Naive thymus-derived CD4-positive, alpha-beta T cell (primary cell): Measurements from ENCODE around the gene CA5A. TPM values are rescaled to one million over a fixed set of nuclear protein-coding genes. Genes with fewer than 3 reads are reported as not detected.
A peak's percentile ranks its signal among the peaks of the same experiment; 100 is the strongest.
"Not testable (repeated sequence)": the region's sequence is repeated elsewhere in the genome, so short reads cannot be mapped to it uniquely, and the experiment has no call there.

Experiments used
- ATAC-seq: fragments of 150-1000 bp; cut with Tn5 transposase; 2 replicates; pipeline ENCODE4 v1.10.0; 2021; ENCODE audit warnings: mild to moderate bottlenecking, moderate library complexity
- CTCF ChIA-PET: fragments of 350-600 bp; sonication (Branson Sonifier 250); formaldehyde crosslinking; loops from one replicate; lab custom pipeline; 2021; ENCODE audit warnings: antibody characterized with exemption; lab: Charles Lee
- POLR2A ChIA-PET: fragments of 350-600 bp; sonication (Branson Sonifier 250); formaldehyde crosslinking; loops from one replicate; lab custom pipeline; 2021; ENCODE audit warnings: antibody characterized with exemption, inconsistent platforms; lab: Charles Lee
- DNase-seq, 9 donors: peaks; one replicate each; pipeline versions ENCODE4 v3.0.0 to v3.0.0-alpha.2; 2020 to 2022; ENCODE audit warnings: mixed read lengths in 1 of 9
- H3K27ac ChIP-seq: one replicate; pipeline ENCODE4 v1.7.0; 2013; ENCODE audit warnings: mild to moderate bottlenecking, low read depth, low read length, moderate library complexity
- H3K27me3 ChIP-seq, 2 donors: one replicate each; pipeline ENCODE4 v1.7.0; 2013; ENCODE audit warnings: low read length in 2 of 2, mild to moderate bottlenecking in 2 of 2, moderate library complexity in 2 of 2; ENCODE audit not compliant: control insufficient read depth in 2 of 2, insufficient read depth in 2 of 2
- H3K36me3 ChIP-seq, 3 experiments: 1 replicate in 2 of 3; 2 replicates in 1 of 3; pipeline ENCODE4 v1.7.0; 2013; ENCODE audit warnings: low read length in 3 of 3, mild to moderate bottlenecking in 3 of 3, moderate library complexity in 1 of 3; ENCODE audit not compliant: insufficient read depth in 3 of 3, control insufficient read depth in 2 of 3
- H3K4me1 ChIP-seq, 2 donors: one replicate each; pipeline ENCODE4 v1.7.0; 2013; ENCODE audit warnings: low read length in 2 of 2, mild to moderate bottlenecking in 2 of 2, moderate library complexity in 1 of 2; ENCODE audit not compliant: control insufficient read depth in 2 of 2, insufficient read depth in 2 of 2
- H3K4me3 ChIP-seq: 2 replicates; pipeline ENCODE4 v1.7.0; 2013; ENCODE audit warnings: mild to moderate bottlenecking, low read length
- H3K9me3 ChIP-seq, 3 experiments: 1 replicate in 2 of 3; 2 replicates in 1 of 3; pipeline ENCODE4 v1.7.0; 2013; ENCODE audit warnings: low read length in 3 of 3; ENCODE audit not compliant: control insufficient read depth in 2 of 3
- H3K27ac Mint-ChIP-seq, 9 donors: one replicate each; pipeline ENCODE4 v1.8.0; 2020 to 2022; ENCODE audit warnings: mixed read lengths in 9 of 9, mild to moderate bottlenecking in 8 of 9, moderate library complexity in 5 of 9, inconsistent platforms in 2 of 9
- H3K27me3 Mint-ChIP-seq, 5 donors: one replicate each; pipeline ENCODE4 v1.8.0; 2021 to 2022; ENCODE audit warnings: mixed read lengths in 5 of 5, mild to moderate bottlenecking in 1 of 5
- H3K36me3 Mint-ChIP-seq, 5 donors: one replicate each; pipeline ENCODE4 v1.8.0; 2020 to 2022; ENCODE audit warnings: mixed read lengths in 5 of 5, mild to moderate bottlenecking in 3 of 5, inconsistent platforms in 1 of 5
- H3K4me1 Mint-ChIP-seq, 7 donors: one replicate each; pipeline ENCODE4 v1.8.0; 2020 to 2022; ENCODE audit warnings: mixed read lengths in 7 of 7, mild to moderate bottlenecking in 3 of 7, inconsistent platforms in 1 of 7
- H3K4me3 Mint-ChIP-seq, 10 donors: one replicate each; pipeline ENCODE4 v1.8.0; 2020 to 2022; ENCODE audit warnings: mild to moderate bottlenecking in 10 of 10, mixed read lengths in 10 of 10, moderate library complexity in 6 of 10, inconsistent platforms in 2 of 10
- H3K9me3 Mint-ChIP-seq, 11 donors: one replicate each; pipeline ENCODE4 v1.8.0; 2020 to 2022; ENCODE audit warnings: mixed read lengths in 11 of 11, mild to moderate bottlenecking in 4 of 11, inconsistent platforms in 1 of 11, moderate library complexity in 1 of 11
- intact Hi-C, 2 donors: fragments of 100-400 bp; cut with micrococcal nuclease; formaldehyde crosslinking; loops; one replicate each; pipeline ENCODE4 v1.15.1; 2023
- polyA plus RNA-seq, 2 donors: library from polyadenylated mRNA; unstranded; fragments of 300-500 nt; fragmentation: Illumina TruSeq; gene quantifications; one replicate each; pipeline ENCODE4 v1.2.3, GENCODE V29; 2021
- total RNA-seq, 6 experiments: library from RNA in 5 of 6; stranded (reverse) in 5 of 6; gene quantifications; 1 replicate in 5 of 6; 2 replicates in 1 of 6; pipeline ENCODE4 v1.2.3 and lab custom pipeline; 2021 to 2026

CA5A gene
- total and polyA plus RNA-seq, 7 experiments from 2014 or later = not detected

DNA sequence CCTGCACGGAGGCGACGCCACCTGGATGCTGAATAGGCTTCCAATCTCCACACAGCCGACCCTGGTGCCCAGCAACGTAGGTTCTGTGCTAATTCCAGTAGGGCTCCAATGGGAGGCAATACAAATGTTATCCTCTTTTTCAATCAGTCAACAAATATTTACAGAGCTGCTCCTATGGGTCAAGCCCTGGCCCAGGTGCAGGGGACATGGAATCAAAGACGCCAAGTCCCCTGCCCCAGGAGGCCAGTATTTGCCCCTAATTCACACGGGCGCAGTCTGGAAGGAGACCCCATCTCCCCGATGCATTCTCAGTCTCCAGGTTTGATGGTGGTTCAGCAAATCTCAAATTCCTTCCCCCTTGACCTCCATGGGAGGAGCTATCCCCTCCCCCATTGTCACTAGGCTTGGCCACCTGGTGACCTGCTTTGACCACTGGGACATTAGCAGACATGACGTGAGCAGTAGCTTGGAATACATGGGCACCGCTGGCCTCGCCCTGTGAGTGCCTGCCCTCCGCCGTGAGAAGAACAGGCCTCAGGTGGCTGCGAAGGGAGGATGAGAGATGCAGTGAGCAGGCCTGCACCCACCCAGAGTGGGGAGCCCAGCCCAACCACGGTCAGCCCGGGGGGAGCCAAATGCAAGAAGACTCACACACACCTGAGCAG is 3.7 kb downstream of the CA5A start:
- H3K27me3 Mint-ChIP-seq, H3K36me3 Mint-ChIP-seq, H3K4me3 Mint-ChIP-seq, H3K4me1 ChIP-seq, ATAC-seq, H3K4me1 Mint-ChIP-seq, H3K4me3 ChIP-seq, H3K27ac ChIP-seq, H3K27me3 ChIP-seq, H3K36me3 ChIP-seq, CTCF ChIA-PET, DNase-seq, H3K9me3 ChIP-seq, intact Hi-C loops, POLR2A ChIA-PET, H3K27ac Mint-ChIP-seq, H3K9me3 Mint-ChIP-seq: not testable (repeated sequence)

DNA sequence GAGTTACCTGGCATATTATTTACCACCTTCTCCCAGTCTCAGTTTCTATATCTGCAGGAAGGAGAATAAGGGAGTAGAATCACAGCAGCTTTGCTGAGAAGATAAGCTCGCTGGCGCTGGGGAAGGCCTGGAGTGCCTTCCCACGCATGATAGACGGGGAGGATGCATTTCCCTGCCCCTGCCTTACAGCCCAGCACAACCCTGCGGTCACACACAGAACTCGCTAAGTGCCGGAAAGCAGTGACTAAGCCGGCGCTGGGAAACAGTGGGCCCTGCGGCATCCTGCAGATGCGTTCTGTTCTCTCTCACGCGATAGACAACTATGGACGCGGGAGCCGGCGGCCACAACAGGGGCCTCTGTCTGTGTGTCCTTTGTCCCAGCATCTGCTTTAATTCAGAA is 4.8 kb downstream of the CA5A start:
- no peak for ATAC-seq
- no peaks in the 10 kb centered on the region for H3K9me3 ChIP-seq
- Mint-ChIP-seq H3K9me3 (no peaks in the 10 kb centered on the region), H3K27me3 (peaks cover 0 to 4% (median 2%) of the 10 kb centered on the region in 5 donors), H3K4me1 (peaks cover 1 to 4% (median 3%) of the 10 kb centered on the region in 7 donors), H3K27ac (no peak overlapping the region), H3K36me3 (no peaks in the 10 kb centered on the region), H3K4me3 (no peak overlapping the region)
- H3K4me3 ChIP-seq = no peak overlapping the region
- CTCF ChIA-PET = no interaction called here
- H3K27me3 ChIP-seq = no peaks in the 10 kb centered on the region
- peaks cover 0 to 3% of the 10 kb centered on the region in 2 donors for H3K4me1 ChIP-seq
- intact Hi-C loops = no loop called here
- POLR2A ChIA-PET = no interaction called here
- no peak for DNase-seq
- H3K27ac ChIP-seq = no peak overlapping the region
- H3K36me3 ChIP-seq = no peaks in the 10 kb centered on the region

- intact Hi-C loops = no loop called here
- Mint-ChIP-seq H3K9me3 (no peaks in the 10 kb centered on the region), H3K36me3 (no peaks in the 10 kb centered on the region), H3K27ac (no peak overlapping the region), H3K4me3 (no peak overlapping the region), H3K27me3 (peaks cover 0 to 8% (median 0%) of the 10 kb centered on the region in 5 donors), H3K4me1 (peaks cover 6 to 13% (median 8%) of the 10 kb centered on the region in 7 donors)
- Histone ChIP-seq H3K4me1 (peaks cover 0 to 6% of the 10 kb centered on the region in 2 donors), H3K36me3 (no peaks in the 10 kb centered on the region), H3K4me3 (no peak overlapping the region), H3K27ac (no peak overlapping the region), H3K9me3 (no peaks in the 10 kb centered on the region), H3K27me3 (no peaks in the 10 kb centered on the region)
- DNase-seq (no peak), ATAC-seq (no peak)
- CTCF ChIA-PET = interaction anchor here (0.6 kb wide), 1 partner anchor 826 kb away, joined by 3 read pairs; no protein-coding TSS in a partner anchor
- POLR2A ChIA-PET = no interaction called here
Observed at GRCh38 chr16:87930456-87930855, 5.9 kb downstream of the CA5A start.

DNA sequence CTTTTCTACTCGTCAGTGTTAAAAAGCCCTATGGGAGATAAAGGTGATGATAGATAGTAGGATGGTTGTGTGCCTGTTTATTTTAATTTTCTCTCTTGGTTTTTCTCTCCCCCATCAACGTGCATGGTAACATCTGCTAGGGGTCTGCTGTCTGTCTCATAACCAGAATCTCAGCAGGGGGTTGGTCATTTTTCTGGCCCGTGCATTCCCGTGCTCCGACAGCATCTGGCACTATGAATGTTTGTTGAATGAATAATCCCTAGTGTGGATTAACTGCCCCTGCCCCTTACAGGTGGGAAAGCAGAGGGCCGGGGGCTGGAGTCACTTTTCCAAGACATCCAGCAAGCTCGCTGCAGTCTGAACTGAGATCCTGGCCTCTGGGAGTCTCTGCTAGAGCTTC is 6.3 kb downstream of the CA5A start:
- CTCF ChIA-PET = no interaction called here
- H3K9me3 Mint-ChIP-seq = no peaks in the 10 kb centered on the region
- POLR2A ChIA-PET = no interaction called here
- H3K4me3 Mint-ChIP-seq = no peak overlapping the region
- peaks cover 0 to 11% (median 0%) of the 10 kb centered on the region in 5 donors for H3K27me3 Mint-ChIP-seq
- no peak overlapping the region for H3K27ac Mint-ChIP-seq
- intact Hi-C loops = no loop called here
- DNase-seq (no peak), ATAC-seq (no peak)
- Histone ChIP-seq H3K36me3 (no peaks in the 10 kb centered on the region), H3K27ac (no peak overlapping the region), H3K4me1 (peaks cover 0 to 6% of the 10 kb centered on the region in 2 donors), H3K9me3 (no peaks in the 10 kb centered on the region), H3K27me3 (no peaks in the 10 kb centered on the region), H3K4me3 (no peak overlapping the region)
- H3K36me3 Mint-ChIP-seq = no peaks in the 10 kb centered on the region
- peaks cover 6 to 17% (median 9%) of the 10 kb centered on the region in 7 donors for H3K4me1 Mint-ChIP-seq

DNA sequence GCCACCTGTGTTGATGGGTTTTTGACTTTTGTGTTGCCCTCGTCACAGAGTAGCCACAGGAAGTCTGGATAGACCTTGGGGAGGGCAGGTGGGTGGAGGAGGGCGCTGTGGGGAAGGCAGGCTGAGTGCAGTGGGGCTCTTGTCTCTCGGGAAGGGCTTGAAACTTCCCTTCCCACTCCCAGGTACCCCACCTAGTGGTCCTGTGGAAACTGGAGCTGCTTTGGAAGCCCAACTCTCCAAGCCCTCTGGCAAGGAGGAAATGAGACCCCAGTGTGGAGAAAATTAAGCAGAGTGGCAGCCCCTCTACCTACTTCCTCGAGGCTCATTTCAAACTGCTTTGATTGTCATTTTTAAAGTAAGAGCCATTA is 9.2 kb downstream of the CA5A start:
- Histone ChIP-seq H3K4me1 (peaks cover 0 to 6% of the 10 kb centered on the region in 2 donors), H3K36me3 (no peaks in the 10 kb centered on the region), H3K27ac (no peak overlapping the region), H3K27me3 (no peaks in the 10 kb centered on the region), H3K9me3 (no peaks in the 10 kb centered on the region), H3K4me3 (no peak overlapping the region)
- H3K4me1 Mint-ChIP-seq = peaks cover 6 to 21% (median 9%) of the 10 kb centered on the region in 7 donors
- no peak for DNase-seq
- H3K27me3 Mint-ChIP-seq = peaks cover 0 to 13% (median 0%) of the 10 kb centered on the region in 5 donors
- CTCF ChIA-PET = interaction anchor here (0.7 kb wide), 1 partner anchor 86 kb away, joined by 3 read pairs; no protein-coding TSS in a partner anchor
- no peaks in the 10 kb centered on the region for H3K36me3 Mint-ChIP-seq
- POLR2A ChIA-PET = no interaction called here
- no peaks in the 10 kb centered on the region for H3K9me3 Mint-ChIP-seq
- no peak for ATAC-seq
- no peak overlapping the region for H3K27ac Mint-ChIP-seq
- no peak overlapping the region for H3K4me3 Mint-ChIP-seq
- intact Hi-C loops = no loop called here

- peaks cover 6 to 21% (median 9%) of the 10 kb centered on the region in 7 donors for H3K4me1 Mint-ChIP-seq
- H3K9me3 Mint-ChIP-seq = no peaks in the 10 kb centered on the region
- H3K27ac Mint-ChIP-seq = peak overlapping the region in 5 of 9 donors; percentile 46 to 88 (median 67)
- no peaks in the 10 kb centered on the region for H3K27me3 ChIP-seq
- H3K4me3 Mint-ChIP-seq = peak overlapping the region; percentile 39 to 86 (median 69)
- no peak overlapping the region for H3K4me3 ChIP-seq
- peaks cover 0 to 6% of the 10 kb centered on the region in 2 donors for H3K4me1 ChIP-seq
- H3K27ac ChIP-seq = no peak overlapping the region
- H3K36me3 ChIP-seq = no peaks in the 10 kb centered on the region
- ChIA-PET POLR2A (interaction anchor here (1.1 kb wide), 1 partner anchor 25 kb away, joined by 3 read pairs; the partner anchor contains the start of gene BANP), CTCF (no interaction called here)
- intact Hi-C loops = no loop called here
- H3K36me3 Mint-ChIP-seq = no peaks in the 10 kb centered on the region
- DNase-seq (peak in 5 of 9 donors; percentile 8 to 32 (median 19)), ATAC-seq (peak; percentile 44)
- H3K9me3 ChIP-seq = no peaks in the 10 kb centered on the region
- peaks cover 0 to 13% (median 0%) of the 10 kb centered on the region in 5 donors for H3K27me3 Mint-ChIP-seq
Observed at GRCh38 chr16:87926246-87927194, 9.8 kb downstream of the CA5A start.
